Endothelial cell of umbilical vein (primary cell): ENCODE results near the gene ING2. TPM values are rescaled to one million over a fixed set of nuclear protein-coding genes. Genes with fewer than 3 reads are reported as not detected.

Source experiments
- BruUV-seq: library from RNA; stranded (reverse); fragments of 400-500 nt; replicated peaks from 2 replicates; lab custom pipeline; 2021; lab: Mats Ljungman, UMichigan
- CTCF ChIA-PET: fragments of 300-600, 350-600 bp; sonication (Branson Sonifier 250); formaldehyde crosslinking; loops from one replicate; lab custom pipeline; 2021; ENCODE audit warnings: antibody characterized with exemption, inconsistent platforms; lab: Charles Lee
- POLR2A ChIA-PET: fragments of 300-600, 350-600 bp; sonication (Branson Sonifier 250); formaldehyde crosslinking; loops from one replicate; lab custom pipeline; 2021; ENCODE audit warnings: antibody characterized with exemption, inconsistent platforms; lab: Charles Lee
- DNase-seq: peaks from one replicate; pipeline ENCODE4 v3.0.0-alpha.2; 2011; ENCODE audit warnings: low read depth, low spot score
- FAIRE-seq: peaks from 2 replicates; lab custom pipeline; 2011; peaks lifted over from hg19 to GRCh38; lab: Jason Lieb, UNC
- H2AFZ ChIP-seq: 2 replicates; pipeline ENCODE4 v1.6.0; 2012; ENCODE audit warnings: low read depth, low read length, control low read depth, inconsistent platforms
- H3K27ac ChIP-seq: 2 replicates; pipeline ENCODE4 v1.5.1; 2011; ENCODE audit warnings: low read depth, mild to moderate bottlenecking, control low read depth, low read length, moderate library complexity; ENCODE audit not compliant: insufficient read depth
- H3K27me3 ChIP-seq, 2 experiments: 2 replicates each; pipeline versions ENCODE4 v1.6.0 to v1.6.1; 2011; ENCODE audit warnings: low read length in 2 of 2, mixed read lengths in 1 of 2; ENCODE audit not compliant: control insufficient read depth in 2 of 2, insufficient read depth in 2 of 2
- H3K36me3 ChIP-seq, 2 experiments: 2 replicates in 1 of 2; 3 replicates in 1 of 2; pipeline ENCODE4 v1.5.1; 2011; ENCODE audit warnings: low read length in 2 of 2, mild to moderate bottlenecking in 1 of 2, moderate library complexity in 1 of 2; ENCODE audit not compliant: control insufficient read depth in 2 of 2, insufficient read depth in 2 of 2; ENCODE audit errors: extremely low read depth in 1 of 2
- H3K4me1 ChIP-seq: 3 replicates; pipeline ENCODE4 v1.5.1; 2011; ENCODE audit warnings: mild to moderate bottlenecking, low read length; ENCODE audit not compliant: control insufficient read depth, insufficient read depth; ENCODE audit errors: extremely low read depth
- H3K4me2 ChIP-seq: 2 replicates; pipeline ENCODE4 v1.6.1; 2011; ENCODE audit warnings: low read length, control low read depth, mixed read lengths; ENCODE audit not compliant: insufficient read depth
- H3K4me3 ChIP-seq, 3 experiments: fragments of 200-600 bp in 1 of 3; sonication (generic), shearing (Covaris generic) in 1 of 3; replicated peaks in 1 of 3; 2 replicates each; pipeline ENCODE4 v1.5.1; 2011 to 2016; ENCODE audit warnings: control low read depth in 3 of 3, low read length in 3 of 3, mild to moderate bottlenecking in 2 of 3, inconsistent platforms in 1 of 3, low read depth in 1 of 3, moderate library complexity in 1 of 3; ENCODE audit not compliant: insufficient read depth in 1 of 3
- H3K79me2 ChIP-seq: 2 replicates; pipeline ENCODE4 v1.6.0; 2012; ENCODE audit warnings: low read length, inconsistent platforms; ENCODE audit not compliant: control insufficient read depth, insufficient read depth
- H3K9ac ChIP-seq: replicated peaks from 2 replicates; pipeline ENCODE3; 2011; ENCODE audit warnings: low read length, control low read depth; ENCODE audit not compliant: insufficient read depth; ENCODE audit errors: extremely low read depth
- H3K9me1 ChIP-seq: replicated peaks from 3 replicates; pipeline ENCODE4 v1.6.0; 2011; ENCODE audit warnings: mild to moderate bottlenecking, low read length; ENCODE audit not compliant: control insufficient read depth, insufficient read depth; ENCODE audit errors: extremely low read depth
- H3K9me3 ChIP-seq: replicated peaks from 2 replicates; pipeline ENCODE4 v1.5.1; 2012; ENCODE audit warnings: low read length, inconsistent platforms; ENCODE audit not compliant: control insufficient read depth, insufficient read depth
- H4K20me1 ChIP-seq: replicated peaks from 2 replicates; pipeline ENCODE3; 2011; ENCODE audit warnings: mild to moderate bottlenecking, low read length; ENCODE audit not compliant: control insufficient read depth, insufficient read depth; ENCODE audit errors: extremely low read depth
- EZH2 ChIP-seq: IDR thresholded peaks from 2 replicates; pipeline ENCODE4 v1.6.1; 2012; ENCODE audit warnings: borderline replicate concordance, low read depth, mild to moderate bottlenecking, moderate library complexity, low read length, inconsistent platforms; ENCODE audit not compliant: severe bottlenecking
- FOS ChIP-seq: IDR thresholded peaks from 2 replicates; pipeline ENCODE4 v1.6.1; 2011; ENCODE audit warnings: mild to moderate bottlenecking, low read length, moderate library complexity, borderline replicate concordance; ENCODE audit not compliant: insufficient read depth
- GATA2 ChIP-seq: IDR thresholded peaks from 2 replicates; pipeline ENCODE4 v1.7.0; 2011; ENCODE audit warnings: low read depth, mild to moderate bottlenecking, moderate library complexity, mixed read lengths, low read length; ENCODE audit not compliant: insufficient read length, insufficient read depth
- JUN ChIP-seq: IDR thresholded peaks from 2 replicates; pipeline ENCODE4 v1.6.1; 2011; ENCODE audit warnings: borderline replicate concordance, low read depth; ENCODE audit not compliant: insufficient read length, insufficient read depth
- MYC ChIP-seq: IDR thresholded peaks from one replicate; pipeline ENCODE4 v1.6.1; 2011; ENCODE audit warnings: mild to moderate bottlenecking, low read depth, low read length
- POLR2A ChIP-seq: IDR thresholded peaks from 2 replicates; pipeline ENCODE4 v1.6.1; 2012; ENCODE audit warnings: low read depth, mild to moderate bottlenecking, control low read depth, low read length
- POLR2AphosphoS5 ChIP-seq: IDR thresholded peaks from 2 replicates; pipeline ENCODE4 v1.6.1; 2012; ENCODE audit warnings: low read depth, mild to moderate bottlenecking, control low read depth, low read length, moderate library complexity; ENCODE audit not compliant: insufficient read depth
- dilution Hi-C: fragments of 300-500 bp; cut with MboI; formaldehyde crosslinking; loops from one replicate; pipeline ENCODE4 v1.15.0; 2019; ENCODE audit warnings: low sequenced_read_pairs; ENCODE audit not compliant: extremely low pct_ligation_motif_present
- intact Hi-C: fragments of 100-400 bp; cut with micrococcal nuclease; formaldehyde crosslinking; loops from one replicate; pipeline ENCODE4 v1.10.0; 2022
- polyA plus RNA-seq, 4 experiments: library from polyadenylated mRNA; depleted of rRNA in 3 of 4; stranded (reverse) in 3 of 4; unstranded in 1 of 4; fragments of >200 nt; gene quantifications; 2 replicates each; pipeline versions ENCODE4 v1.2.1 to v1.2.3, GENCODE V29; 2011 to 2012; ENCODE audit warnings: missing spikeins in 1 of 4
- total RNA-seq: library from RNA; stranded (reverse); gene quantifications from 2 replicates; pipeline ENCODE4 v1.2.3, GENCODE V29; 2021
- TF ChIP-seq, protein P1 (sequence below): IDR thresholded peaks from 2 replicates; pipeline ENCODE4 v1.6.1; 2011; ENCODE audit not compliant: insufficient read depth, insufficient read length
- TF ChIP-seq, protein P2 (sequence below), 2 donors: IDR thresholded peaks; 1 replicate in 1 of 2; 2 replicates in 1 of 2; pipeline ENCODE4 v1.5.1; 2011; ENCODE audit warnings: low read length in 2 of 2, mild to moderate bottlenecking in 2 of 2, moderate library complexity in 2 of 2, control low read depth in 1 of 2, inconsistent platforms in 1 of 2, low read depth in 1 of 2; ENCODE audit not compliant: insufficient read depth in 1 of 2; ENCODE audit errors: extremely low read depth in 1 of 2

ING2 gene
- total and polyA plus RNA-seq, 2 donors (not counting 3 experiments of a cell fraction or from before 2014, with no cell fraction given) = 2.7 to 8.4 TPM

DNA sequence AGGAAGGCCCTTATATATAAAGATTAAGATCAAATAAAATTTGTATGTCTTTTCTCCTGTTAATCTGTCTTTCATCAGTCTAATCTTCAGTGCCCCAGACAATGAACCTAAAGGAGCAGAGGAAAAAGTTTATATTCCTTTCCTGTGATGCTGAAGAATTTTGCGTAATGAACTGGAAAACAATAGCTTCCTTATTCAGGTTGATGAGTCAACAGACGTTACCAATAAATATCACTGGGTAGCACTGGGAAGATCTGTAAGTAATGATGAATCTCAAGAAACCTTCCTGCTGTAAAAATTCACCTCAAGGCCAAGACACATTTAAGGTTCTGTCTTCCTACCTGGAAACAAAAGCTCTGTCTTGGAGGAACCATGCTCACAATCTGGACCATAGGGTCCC lies 34.9 kb upstream of the ING2 start:
- POLR2A ChIA-PET = no interaction called here
- CTCF ChIA-PET = interaction anchor here (0.6 to 1.8 kb wide), 8 partner anchors 10 to 531 kb away, joined by 3 to 10 read pairs (median 3); no protein-coding TSS in a partner anchor
- peak; percentile 71 for FAIRE-seq

DNA sequence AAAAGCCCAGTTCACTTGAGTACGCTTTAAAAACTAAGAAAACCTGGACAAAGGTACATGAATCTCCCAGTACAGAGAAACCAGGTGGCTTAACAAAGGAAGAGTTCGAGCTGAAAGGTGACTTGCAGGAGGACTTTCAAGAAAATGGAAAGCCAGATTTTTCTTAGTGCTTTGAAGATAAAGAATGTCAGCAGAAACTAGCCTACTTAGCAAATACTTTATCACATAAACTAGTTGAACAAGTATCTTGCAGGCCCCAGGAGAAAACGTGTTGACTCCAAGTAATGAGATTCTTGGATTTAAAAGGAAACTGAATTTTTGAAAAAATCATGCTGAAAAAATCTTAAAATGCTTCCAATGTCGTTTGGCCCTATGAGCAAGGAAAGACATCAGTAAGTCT lies 34.0 kb upstream of the ING2 start:
- Histone ChIP-seq H3K27me3 (no peaks in the 10 kb centered on the region), H3K9me3 (no peaks in the 10 kb centered on the region), H4K20me1 (no peaks in the 10 kb centered on the region), H3K36me3 (no peaks in the 10 kb centered on the region), H3K4me2 (no peak overlapping the region), H3K79me2 (no peaks in the 10 kb centered on the region), H3K27ac (no peak overlapping the region), H3K9me1 (no peaks in the 10 kb centered on the region), H2AFZ (no peak overlapping the region), H3K4me1 (no peaks in the 10 kb centered on the region), H3K9ac (no peak overlapping the region), H3K4me3 (no peak overlapping the region)
- CTCF ChIA-PET = interaction anchor here (1.0 to 1.8 kb wide), 4 partner anchors 11 to 532 kb away, joined by 3 to 10 read pairs (median 3); no protein-coding TSS in a partner anchor
- BruUV-seq = no TSS peak
- intact Hi-C loops = loop anchor here (5.0 to 10.0 kb wide), 3 partner anchors 91 to 374 kb away; no protein-coding TSS in a partner anchor
- dilution Hi-C loops = no loop called here
- DNase-seq = no peak
- no peak for FAIRE-seq
- TF ChIP-seq GATA2 (no peak), POLR2A (no peak), MYC (no peak), FOS (no peak), POLR2AphosphoS5 (no peak), EZH2 (no peak), JUN (no peak)
- TF ChIP-seq, protein P1, sequence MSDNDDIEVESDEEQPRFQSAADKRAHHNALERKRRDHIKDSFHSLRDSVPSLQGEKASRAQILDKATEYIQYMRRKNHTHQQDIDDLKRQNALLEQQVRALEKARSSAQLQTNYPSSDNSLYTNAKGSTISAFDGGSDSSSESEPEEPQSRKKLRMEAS = no peak
- TF ChIP-seq, protein P2, sequence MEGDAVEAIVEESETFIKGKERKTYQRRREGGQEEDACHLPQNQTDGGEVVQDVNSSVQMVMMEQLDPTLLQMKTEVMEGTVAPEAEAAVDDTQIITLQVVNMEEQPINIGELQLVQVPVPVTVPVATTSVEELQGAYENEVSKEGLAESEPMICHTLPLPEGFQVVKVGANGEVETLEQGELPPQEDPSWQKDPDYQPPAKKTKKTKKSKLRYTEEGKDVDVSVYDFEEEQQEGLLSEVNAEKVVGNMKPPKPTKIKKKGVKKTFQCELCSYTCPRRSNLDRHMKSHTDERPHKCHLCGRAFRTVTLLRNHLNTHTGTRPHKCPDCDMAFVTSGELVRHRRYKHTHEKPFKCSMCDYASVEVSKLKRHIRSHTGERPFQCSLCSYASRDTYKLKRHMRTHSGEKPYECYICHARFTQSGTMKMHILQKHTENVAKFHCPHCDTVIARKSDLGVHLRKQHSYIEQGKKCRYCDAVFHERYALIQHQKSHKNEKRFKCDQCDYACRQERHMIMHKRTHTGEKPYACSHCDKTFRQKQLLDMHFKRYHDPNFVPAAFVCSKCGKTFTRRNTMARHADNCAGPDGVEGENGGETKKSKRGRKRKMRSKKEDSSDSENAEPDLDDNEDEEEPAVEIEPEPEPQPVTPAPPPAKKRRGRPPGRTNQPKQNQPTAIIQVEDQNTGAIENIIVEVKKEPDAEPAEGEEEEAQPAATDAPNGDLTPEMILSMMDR (IDR thresholded peaks at IDR 0.05; ENCODE audit: extremely low read depth in 1 of 2, insufficient read depth in 1 of 2, low read depth in 1 of 2, low read length in 2 of 2) = no peak
- POLR2A ChIA-PET = no interaction called here

More for the DNA sequence above, 34.9 kb upstream of the ING2 start:
- no peak overlapping the region for H3K9ac ChIP-seq
- no peak overlapping the region for H2AFZ ChIP-seq
- H3K4me3 ChIP-seq = no peak overlapping the region
- no peak overlapping the region for H3K27ac ChIP-seq
- H3K9me1 ChIP-seq = no peaks in the 10 kb centered on the region
- no peaks in the 10 kb centered on the region for H3K36me3 ChIP-seq
- no peak overlapping the region for H3K4me2 ChIP-seq
- no peaks in the 10 kb centered on the region for H3K79me2 ChIP-seq
- H3K4me1 ChIP-seq = no peaks in the 10 kb centered on the region
- dilution Hi-C loops = no loop called here
- peak; percentile 17 for DNase-seq
- BruUV-seq = no TSS peak
- intact Hi-C loops = loop anchor here (5.0 to 10.0 kb wide), 3 partner anchors 92 to 375 kb away; no protein-coding TSS in a partner anchor
- no peaks in the 10 kb centered on the region for H4K20me1 ChIP-seq
- no peaks in the 10 kb centered on the region for H3K9me3 ChIP-seq
- H3K27me3 ChIP-seq = no peaks in the 10 kb centered on the region
- TF ChIP-seq MYC (no peak), JUN (peak; percentile 34)
